GM12875 (cell line): ENCODE results near the gene PTPN7.
"Not testable (repeated sequence)": the region's sequence is repeated elsewhere in the genome, so short reads cannot be mapped to it uniquely, and the experiment has no call there.

Experiments used
- H3K4me3 ChIP-seq: one replicate; pipeline ENCODE4 v1.5.1; 2011; ENCODE audit warnings: low read depth, low read length, control low read depth
- CTCF ChIP-seq: IDR thresholded peaks from 2 replicates; pipeline ENCODE4 v1.5.1; 2011; ENCODE audit warnings: low read depth, mild to moderate bottlenecking, control low read depth, inconsistent platforms, low read length, moderate library complexity, borderline replicate concordance; ENCODE audit not compliant: insufficient read depth

The PTPN7 gene

DNA sequence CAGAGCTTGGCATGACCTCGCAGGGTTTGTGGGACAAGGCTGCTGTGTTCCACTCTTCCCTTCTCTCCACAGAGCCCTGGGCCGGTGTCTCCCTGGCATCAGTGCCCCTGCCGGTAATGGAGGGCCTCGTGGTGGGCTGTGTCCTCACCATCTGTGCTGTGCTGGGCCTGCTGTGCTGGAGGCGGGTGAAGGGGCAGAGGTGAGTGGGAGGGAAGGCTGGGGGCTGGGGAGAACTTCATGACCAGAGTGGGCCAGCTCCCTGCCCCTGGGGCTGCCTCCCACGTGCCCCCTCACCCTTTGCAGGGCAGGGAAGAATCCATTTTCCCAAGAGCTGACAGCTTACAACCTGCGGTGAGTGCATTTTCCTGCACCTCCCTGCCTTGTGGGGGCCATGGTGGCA lies 21.2 kb upstream of the PTPN7 start:
- TF ChIP-seq CTCF = no peak
- no peak overlapping the region for H3K4me3 ChIP-seq

DNA sequence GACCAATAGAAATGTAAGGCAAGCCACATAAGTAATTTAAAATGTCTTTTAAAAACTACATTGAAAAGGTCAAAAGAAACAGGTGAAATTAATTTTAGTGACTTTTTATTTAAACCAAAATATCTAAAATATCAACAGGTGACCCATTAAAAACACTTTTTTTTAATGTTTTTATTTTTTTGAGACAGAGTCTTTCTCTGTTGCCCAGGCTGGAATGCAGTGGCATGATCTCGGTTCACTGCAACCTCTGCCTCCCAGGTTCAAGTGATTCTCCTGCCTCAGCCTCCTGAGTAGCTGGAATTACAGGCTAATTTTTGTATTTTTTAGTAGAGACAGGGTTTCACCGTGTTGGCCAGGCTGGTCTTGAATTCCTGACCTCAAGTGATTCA lies 20.3 kb upstream of the PTPN7 start:
- H3K4me3 ChIP-seq = not testable (repeated sequence)

- no peak for TF ChIP-seq CTCF
- H3K4me3 ChIP-seq = no peak overlapping the region
Observed at GRCh38 chr1:202179828-202180750, 19.7 kb upstream of the PTPN7 start.

- TF ChIP-seq CTCF = no peak
- no peak overlapping the region for H3K4me3 ChIP-seq
Observed at GRCh38 chr1:202176949-202177927, 16.8 kb upstream of the PTPN7 start.

- no peak for TF ChIP-seq CTCF
- H3K4me3 ChIP-seq = no peak overlapping the region
Observed at GRCh38 chr1:202173993-202174392, 13.6 kb upstream of the PTPN7 start.

DNA sequence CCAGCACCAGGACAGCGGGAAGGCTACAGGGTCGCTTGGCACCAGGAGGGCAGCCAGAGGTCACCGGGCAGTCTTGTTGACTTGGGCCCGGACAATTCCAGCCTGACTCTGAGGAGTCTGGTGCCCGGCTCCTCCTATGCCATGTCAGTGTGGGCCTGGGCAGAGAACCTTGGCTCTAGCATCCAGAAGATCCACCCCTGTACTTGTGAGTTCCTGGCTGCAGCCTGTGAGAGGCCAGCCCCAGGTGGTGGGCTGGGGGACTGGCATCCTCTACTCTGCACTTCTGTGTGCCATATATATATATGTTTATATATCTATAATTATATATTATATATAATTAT lies 11.6 kb upstream of the PTPN7 start:
- no peak overlapping the region for H3K4me3 ChIP-seq
- no peak for TF ChIP-seq CTCF

DNA sequence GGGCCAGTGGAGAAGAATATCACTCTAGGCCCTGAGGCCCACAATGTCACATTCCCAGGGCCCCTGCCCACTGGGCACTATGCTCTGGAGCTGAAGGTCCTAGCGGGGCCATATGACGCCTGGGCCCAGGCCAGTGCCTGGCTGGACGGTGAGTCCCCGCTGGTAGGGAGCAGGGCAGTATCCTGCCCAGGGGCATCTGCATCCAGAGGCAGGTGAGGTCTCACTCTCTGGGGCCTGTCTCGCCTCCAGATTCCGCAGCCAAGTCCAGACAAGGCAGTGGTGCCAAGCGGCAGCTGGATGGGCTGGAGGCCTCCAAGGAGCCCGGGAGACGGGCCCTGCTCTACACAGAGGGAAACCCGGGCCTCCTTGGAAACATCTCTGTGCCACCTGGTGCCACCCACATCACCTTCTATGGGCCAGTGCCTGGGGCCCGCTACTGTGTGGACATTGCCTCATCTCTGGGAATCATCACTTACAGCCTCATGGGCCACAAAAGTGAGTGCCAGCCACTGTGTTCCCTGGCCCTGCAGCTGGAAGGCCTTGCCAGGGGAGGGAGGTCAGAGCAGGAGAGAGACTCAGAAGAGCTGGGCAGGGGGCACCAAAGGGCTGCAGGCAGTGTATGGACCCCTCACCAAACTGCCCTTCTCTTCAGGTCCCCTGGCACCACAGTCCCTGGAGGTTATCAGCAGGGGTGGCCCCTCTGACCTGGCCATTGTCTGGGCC lies 11.1 kb upstream of the PTPN7 start:
- no peak overlapping the region for H3K4me3 ChIP-seq
- no peak for TF ChIP-seq CTCF
